HG03469 (cell line): ENCODE results near the gene SUPT20HL2.
"Not testable (repeated sequence)": the region's sequence is repeated elsewhere in the genome, so short reads cannot be mapped to it uniquely, and the experiment has no call there.

Experiments
- ATAC-seq: cut with Tn5 transposase; IDR thresholded peaks from one replicate; pipeline ENCODE4 v1.9.1; 2021; ENCODE audit warnings: mild to moderate bottlenecking, moderate library complexity, moderate number of reproducible peaks; ENCODE audit not compliant: unreplicated experiment

Gene SUPT20HL2

GRCh38 chrX:24309580-24310374 is 4.1 kb downstream of the SUPT20HL2 start:
- ATAC-seq: not testable (repeated sequence)

- ATAC-seq: not testable (repeated sequence)
Measured at GRCh38 chrX:24308803-24309202, 5.1 kb downstream of the SUPT20HL2 start.

GRCh38 chrX:24306440-24306839 is 7.4 kb downstream of the SUPT20HL2 start:
- no peak for ATAC-seq

- ATAC-seq: no peak
Measured at GRCh38 chrX:24305905-24306304, 8.0 kb downstream of the SUPT20HL2 start.

- ATAC-seq: no peak
Measured at GRCh38 chrX:24301806-24302205, 12.1 kb downstream of the SUPT20HL2 start.

- ATAC-seq: no peak
Measured at GRCh38 chrX:24301060-24301459, 12.8 kb downstream of the SUPT20HL2 start.

GRCh38 chrX:24298191-24298590 is 15.7 kb downstream of the SUPT20HL2 start:
- ATAC-seq: no peak

GRCh38 chrX:24294619-24295018 is 19.2 kb downstream of the SUPT20HL2 start:
- ATAC-seq: no peak

GRCh38 chrX:24293412-24293811 is 20.5 kb downstream of the SUPT20HL2 start:
- ATAC-seq: no peak

GRCh38 chrX:24292353-24292752 is 21.5 kb downstream of the SUPT20HL2 start:
- no peak for ATAC-seq

- no peak for ATAC-seq
Measured at GRCh38 chrX:24285082-24285481, 28.8 kb downstream of the SUPT20HL2 start.

- ATAC-seq: no peak
Measured at GRCh38 chrX:24283127-24283794, 30.6 kb downstream of the SUPT20HL2 start.

- ATAC-seq: no peak
Measured at GRCh38 chrX:24282381-24283126, 31.3 kb downstream of the SUPT20HL2 start.

GRCh38 chrX:24277405-24277804 is 36.5 kb downstream of the SUPT20HL2 start:
- no peak for ATAC-seq

- no peak for ATAC-seq
Measured at GRCh38 chrX:24276015-24276414, 37.9 kb downstream of the SUPT20HL2 start.

- ATAC-seq: no peak
Measured at GRCh38 chrX:24271262-24271661, 42.6 kb downstream of the SUPT20HL2 start.

- no peak for ATAC-seq
Measured at GRCh38 chrX:24268786-24269185, 45.1 kb downstream of the SUPT20HL2 start.

- no peak for ATAC-seq
Measured at GRCh38 chrX:24266996-24267395, 46.9 kb downstream of the SUPT20HL2 start.

- no peak for ATAC-seq
Measured at GRCh38 chrX:24264383-24264782, 49.5 kb downstream of the SUPT20HL2 start.

- ATAC-seq: no peak
Measured at GRCh38 chrX:24262309-24262708, 51.6 kb downstream of the SUPT20HL2 start.
